GM23248 (cell line): Measurements from ENCODE around the gene ASAP2.

Source experiments
- EZH2 ChIP-seq: fragments of 200-600 bp; sonication (generic); IDR thresholded peaks from 2 replicates; pipeline ENCODE4 v1.6.1; 2018; ENCODE audit warnings: antibody characterized with exemption, mild to moderate bottlenecking; ENCODE audit not compliant: insufficient read depth, poor library complexity, severe bottlenecking
- EZH2phosphoT487 ChIP-seq: fragments of 200-600 bp; sonication (generic); IDR thresholded peaks from 2 replicates; pipeline ENCODE4 v1.6.1; 2018; ENCODE audit warnings: antibody characterized with exemption, moderate library complexity, mild to moderate bottlenecking, low read depth; ENCODE audit not compliant: insufficient read depth

DNA sequence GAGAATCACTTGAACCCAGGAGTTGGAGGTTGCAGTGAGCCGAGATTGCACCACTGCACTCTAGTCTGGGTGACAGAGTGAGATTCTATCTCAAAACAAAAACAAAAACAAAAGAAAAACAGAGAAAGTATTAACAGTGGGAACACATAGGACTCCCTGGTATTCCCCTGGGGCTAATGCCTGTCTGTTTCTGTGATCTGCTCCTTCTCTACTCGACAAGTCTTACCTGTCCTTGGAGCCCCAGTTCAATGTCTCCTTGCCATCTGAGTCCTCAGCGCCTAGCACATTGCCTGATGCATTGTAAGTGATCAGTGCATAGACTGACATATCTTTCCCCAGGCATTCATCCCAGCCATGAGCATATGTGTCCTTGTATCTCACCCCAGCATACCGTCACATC lies 85.8 kb downstream of the ASAP2 start:
- TF ChIP-seq EZH2phosphoT487: no peak
- no peak for TF ChIP-seq EZH2
